Measurements from ENCODE around the gene TMOD3.
A peak's percentile ranks its signal among the peaks of the same experiment; 100 is the strongest.

Gene TMOD3

DNA sequence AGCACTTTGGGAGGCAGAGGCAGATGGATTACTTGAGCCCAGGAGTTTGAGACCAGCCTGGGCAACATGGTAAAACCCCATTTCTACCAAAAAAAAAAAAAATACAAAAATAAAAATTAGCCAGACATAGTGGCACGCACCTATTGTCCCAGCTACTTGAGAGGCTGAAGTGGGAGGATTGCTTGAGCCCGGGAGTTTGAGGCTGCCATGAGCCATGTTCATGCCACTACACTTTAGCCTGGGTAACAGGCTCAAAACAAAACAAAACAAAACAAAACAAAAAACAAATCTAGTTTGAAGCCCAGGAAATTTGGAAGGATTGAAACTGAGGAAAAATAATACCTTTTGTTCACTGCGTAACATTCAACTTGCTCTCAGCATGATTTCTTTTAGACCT lies 16.6 kb downstream of the TMOD3 start:
- Histone ChIP-seq H3K4me3 (ENCODE audit: low read depth in 1 of 2, low read length in 2 of 2) (no peak overlapping the region), H3K27ac (ENCODE audit: low read length) (no peak overlapping the region), H3K9me3 (ENCODE audit: control insufficient read depth in 1 of 2, low read length in 2 of 2) (no peaks in the 10 kb centered on the region), H3K4me1 (ENCODE audit: control insufficient read depth in 1 of 2, insufficient read depth in 2 of 2, low read length in 2 of 2) (peaks cover 24 to 62% of the 10 kb centered on the region in 2 donors), H3K27me3 (ENCODE audit: low read depth, low read length) (no peaks in the 10 kb centered on the region), H3K36me3 (ENCODE audit: control insufficient read depth in 1 of 2, insufficient read depth in 2 of 2, low read length in 2 of 2) (no peaks in the 10 kb centered on the region)

DNA sequence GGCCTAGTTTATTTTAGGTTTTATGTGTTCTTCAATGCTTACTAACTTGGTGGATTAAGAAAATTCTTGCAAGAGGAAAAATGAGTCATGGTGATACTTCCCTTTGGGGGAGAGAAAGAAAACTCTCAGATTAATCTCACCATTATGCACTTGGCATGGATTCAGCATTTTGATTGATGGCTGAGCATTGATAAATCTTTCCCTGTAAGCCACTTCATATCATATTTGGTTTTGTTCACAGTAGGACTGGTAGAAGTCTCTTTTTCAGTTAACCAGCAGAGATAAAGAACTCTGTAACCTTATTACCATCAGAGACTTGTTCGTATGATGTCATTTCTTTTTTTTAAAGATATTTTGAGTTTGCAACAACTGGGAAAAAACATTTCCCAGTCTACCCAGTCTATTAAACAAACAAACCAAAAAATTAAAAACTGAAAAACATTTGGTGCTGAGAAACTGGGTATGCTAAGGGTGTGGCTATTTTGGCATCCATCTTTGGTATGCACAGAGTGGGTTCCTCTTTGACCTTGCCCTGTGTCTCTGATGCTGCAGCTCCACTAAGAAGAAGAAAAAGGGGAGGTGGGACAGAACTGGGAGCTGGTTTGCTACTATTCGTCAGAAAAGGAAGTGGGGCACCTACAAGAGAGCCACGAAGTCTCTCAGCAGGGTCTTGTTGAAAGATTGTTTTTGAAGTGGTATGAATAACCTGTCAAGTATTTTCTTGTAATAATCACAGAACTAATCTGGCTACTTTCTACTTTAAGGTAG lies 17.2 kb downstream of the TMOD3 start:
- Histone ChIP-seq H3K27ac (ENCODE audit: low read length) (no peak overlapping the region), H3K4me1 (ENCODE audit: control insufficient read depth in 1 of 2, insufficient read depth in 2 of 2, low read length in 2 of 2) (peaks cover 24 to 61% of the 10 kb centered on the region in 2 donors), H3K9me3 (ENCODE audit: control insufficient read depth in 1 of 2, low read length in 2 of 2) (no peaks in the 10 kb centered on the region), H3K27me3 (ENCODE audit: low read depth, low read length) (no peaks in the 10 kb centered on the region), H3K36me3 (ENCODE audit: control insufficient read depth in 1 of 2, insufficient read depth in 2 of 2, low read length in 2 of 2) (no peaks in the 10 kb centered on the region), H3K4me3 (ENCODE audit: low read depth in 1 of 2, low read length in 2 of 2) (no peak overlapping the region)

DNA sequence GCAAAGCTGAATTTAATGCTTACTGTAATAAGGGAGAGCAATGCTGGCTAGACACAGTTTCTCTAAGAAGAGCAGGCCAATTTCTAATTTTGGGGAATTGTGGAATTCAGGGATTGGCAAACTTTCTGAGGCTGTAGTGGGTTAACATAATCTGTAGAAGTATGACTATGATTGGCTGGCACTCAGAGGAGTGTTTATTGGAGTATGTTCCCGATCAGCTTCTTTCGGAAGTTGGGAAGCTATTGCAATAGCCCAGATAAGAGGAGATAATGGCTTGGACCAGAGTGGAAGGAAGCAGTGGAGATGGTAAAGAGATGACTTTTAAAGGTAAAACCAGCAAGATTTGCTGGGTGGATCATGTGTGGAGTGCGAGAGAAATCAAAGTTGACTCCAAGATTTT lies 19.4 kb downstream of the TMOD3 start:
- no peaks in the 10 kb centered on the region for H3K27me3 ChIP-seq (ENCODE audit: low read depth, low read length)
- no peaks in the 10 kb centered on the region for H3K9me3 ChIP-seq (ENCODE audit: control insufficient read depth in 1 of 2, low read length in 2 of 2)
- H3K36me3 ChIP-seq (ENCODE audit: control insufficient read depth in 1 of 2, insufficient read depth in 2 of 2, low read length in 2 of 2): no peaks in the 10 kb centered on the region
- peaks cover 13 to 46% of the 10 kb centered on the region in 2 donors for H3K4me1 ChIP-seq (ENCODE audit: control insufficient read depth in 1 of 2, insufficient read depth in 2 of 2, low read length in 2 of 2)
- H3K27ac ChIP-seq (ENCODE audit: low read length): no peak overlapping the region
- H3K4me3 ChIP-seq (ENCODE audit: low read depth in 1 of 2, low read length in 2 of 2): no peak overlapping the region

DNA sequence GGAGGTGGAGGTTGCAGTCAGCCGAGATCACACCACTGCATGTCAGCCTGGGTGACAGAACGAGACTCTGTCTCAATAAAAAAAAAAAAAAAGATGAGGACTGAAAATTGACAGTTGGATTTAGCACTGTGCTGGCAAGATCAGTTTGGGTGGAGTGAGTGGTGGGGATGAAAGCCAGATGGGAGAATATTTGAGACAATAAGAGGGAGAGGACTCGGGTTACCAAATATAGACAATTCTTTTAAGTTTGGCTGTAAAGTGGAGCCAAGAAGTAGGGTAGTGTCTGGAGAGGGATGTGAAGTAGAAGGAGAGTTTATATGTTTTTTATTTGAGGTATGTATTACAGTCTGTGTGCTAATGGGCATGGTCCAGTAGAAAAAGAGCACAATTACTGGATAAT lies 20.4 kb downstream of the TMOD3 start:
- peaks cover 10 to 37% of the 10 kb centered on the region in 2 donors for H3K4me1 ChIP-seq (ENCODE audit: control insufficient read depth in 1 of 2, insufficient read depth in 2 of 2, low read length in 2 of 2)
- no peaks in the 10 kb centered on the region for H3K9me3 ChIP-seq (ENCODE audit: control insufficient read depth in 1 of 2, low read length in 2 of 2)
- H3K27ac ChIP-seq (ENCODE audit: low read length): no peak overlapping the region

DNA sequence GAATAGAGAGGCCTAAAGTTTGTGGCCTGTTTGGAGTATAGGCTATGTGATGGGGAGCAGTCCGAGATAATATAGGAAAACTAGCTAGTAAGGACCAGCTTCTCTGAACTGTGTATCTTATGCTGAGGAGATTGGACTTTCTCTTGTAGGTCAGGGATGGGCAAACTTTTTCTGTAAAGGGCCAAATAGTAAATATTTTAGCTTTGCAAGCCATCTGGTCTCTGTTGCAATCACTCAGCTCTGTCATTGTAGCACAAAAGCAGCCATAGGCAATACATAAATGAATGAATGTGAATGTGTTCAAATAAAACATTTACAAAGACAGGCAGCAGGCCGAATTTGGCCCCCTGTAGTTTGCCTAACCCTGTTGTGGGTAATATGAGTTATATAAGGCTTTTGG lies 24.5 kb downstream of the TMOD3 start:
- Histone ChIP-seq H3K4me1 (ENCODE audit: control insufficient read depth in 1 of 2, insufficient read depth in 2 of 2, low read length in 2 of 2) (peaks cover 0 to 11% of the 10 kb centered on the region in 2 donors), H3K4me3 (ENCODE audit: low read depth in 1 of 2, low read length in 2 of 2) (no peak overlapping the region), H3K27ac (ENCODE audit: low read length) (no peak overlapping the region), H3K36me3 (ENCODE audit: control insufficient read depth in 1 of 2, insufficient read depth in 2 of 2, low read length in 2 of 2) (no peaks in the 10 kb centered on the region), H3K27me3 (ENCODE audit: low read depth, low read length) (no peaks in the 10 kb centered on the region), H3K9me3 (ENCODE audit: control insufficient read depth in 1 of 2, low read length in 2 of 2) (no peaks in the 10 kb centered on the region)

More for the DNA sequence above, 20.4 kb downstream of the TMOD3 start:
- Histone ChIP-seq H3K4me3 (ENCODE audit: low read depth in 1 of 2, low read length in 2 of 2) (no peak overlapping the region), H3K36me3 (ENCODE audit: control insufficient read depth in 1 of 2, insufficient read depth in 2 of 2, low read length in 2 of 2) (no peaks in the 10 kb centered on the region), H3K27me3 (ENCODE audit: low read depth, low read length) (no peaks in the 10 kb centered on the region)

DNA sequence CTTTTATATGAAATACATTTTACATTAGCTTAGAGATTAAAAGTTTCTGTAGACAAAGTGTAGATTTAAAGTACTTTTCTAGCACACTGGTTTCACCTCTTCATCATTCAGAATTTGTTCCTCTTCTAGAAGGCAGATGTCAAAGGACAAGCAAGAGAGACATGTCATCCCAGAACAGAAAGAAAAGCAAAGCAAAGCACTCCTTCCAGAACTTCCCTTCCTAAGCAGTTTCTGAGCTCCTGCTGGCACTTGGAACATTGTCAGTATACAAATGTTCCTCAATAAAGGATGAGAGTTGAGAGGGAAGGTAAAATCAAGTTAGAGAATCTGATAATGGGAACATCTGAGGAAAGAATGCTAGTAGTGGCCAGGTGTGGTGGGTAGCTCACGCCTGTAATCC lies 26.2 kb downstream of the TMOD3 start:
- no peak overlapping the region for H3K4me3 ChIP-seq (ENCODE audit: low read depth in 1 of 2, low read length in 2 of 2)
- H3K9me3 ChIP-seq (ENCODE audit: control insufficient read depth in 1 of 2, low read length in 2 of 2): no peaks in the 10 kb centered on the region
- H3K27me3 ChIP-seq (ENCODE audit: low read depth, low read length): no peaks in the 10 kb centered on the region
- H3K27ac ChIP-seq (ENCODE audit: low read length): no peak overlapping the region
- H3K36me3 ChIP-seq (ENCODE audit: control insufficient read depth in 1 of 2, insufficient read depth in 2 of 2, low read length in 2 of 2): no peaks in the 10 kb centered on the region
- peaks cover 0 to 10% of the 10 kb centered on the region in 2 donors for H3K4me1 ChIP-seq (ENCODE audit: control insufficient read depth in 1 of 2, insufficient read depth in 2 of 2, low read length in 2 of 2)

DNA sequence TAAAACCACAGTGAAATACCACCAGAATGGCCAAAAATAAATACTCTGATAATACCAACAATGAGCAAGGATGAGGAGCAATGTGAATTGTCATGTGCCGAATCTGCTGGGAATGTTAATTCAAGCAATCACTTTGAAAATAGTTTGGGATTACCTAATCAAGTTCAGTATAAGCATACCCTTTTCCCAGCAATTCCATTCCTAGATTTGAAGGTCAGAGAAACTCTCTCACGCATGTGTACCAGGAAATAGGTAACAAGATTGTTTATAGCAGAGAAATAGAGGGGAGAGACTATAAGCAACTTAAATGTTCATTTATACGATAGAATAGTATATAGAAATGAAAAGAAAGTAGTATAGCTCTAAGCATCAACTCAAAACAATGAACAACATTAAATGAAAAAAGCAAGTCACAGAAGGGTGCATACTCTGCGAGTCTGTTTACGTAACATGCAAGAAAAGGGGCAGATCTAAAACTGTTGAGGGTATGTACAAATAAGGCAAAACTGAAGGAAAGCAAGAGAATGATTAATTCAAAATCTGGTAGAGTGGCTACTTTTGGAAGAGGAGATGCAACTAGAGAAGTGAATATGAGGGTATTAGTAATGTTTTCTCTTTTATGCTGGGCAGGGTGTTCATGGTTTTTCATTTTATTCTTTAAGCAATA lies 27.4 kb downstream of the TMOD3 start:
- Histone ChIP-seq H3K36me3 (ENCODE audit: control insufficient read depth in 1 of 2, insufficient read depth in 2 of 2, low read length in 2 of 2) (no peaks in the 10 kb centered on the region), H3K27ac (ENCODE audit: low read length) (peak overlapping the region; percentile 8), H3K9me3 (ENCODE audit: control insufficient read depth in 1 of 2, low read length in 2 of 2) (no peaks in the 10 kb centered on the region), H3K4me3 (ENCODE audit: low read depth in 1 of 2, low read length in 2 of 2) (no peak overlapping the region), H3K4me1 (ENCODE audit: control insufficient read depth in 1 of 2, insufficient read depth in 2 of 2, low read length in 2 of 2) (peaks cover 0 to 10% of the 10 kb centered on the region in 2 donors), H3K27me3 (ENCODE audit: low read depth, low read length) (no peaks in the 10 kb centered on the region)

DNA sequence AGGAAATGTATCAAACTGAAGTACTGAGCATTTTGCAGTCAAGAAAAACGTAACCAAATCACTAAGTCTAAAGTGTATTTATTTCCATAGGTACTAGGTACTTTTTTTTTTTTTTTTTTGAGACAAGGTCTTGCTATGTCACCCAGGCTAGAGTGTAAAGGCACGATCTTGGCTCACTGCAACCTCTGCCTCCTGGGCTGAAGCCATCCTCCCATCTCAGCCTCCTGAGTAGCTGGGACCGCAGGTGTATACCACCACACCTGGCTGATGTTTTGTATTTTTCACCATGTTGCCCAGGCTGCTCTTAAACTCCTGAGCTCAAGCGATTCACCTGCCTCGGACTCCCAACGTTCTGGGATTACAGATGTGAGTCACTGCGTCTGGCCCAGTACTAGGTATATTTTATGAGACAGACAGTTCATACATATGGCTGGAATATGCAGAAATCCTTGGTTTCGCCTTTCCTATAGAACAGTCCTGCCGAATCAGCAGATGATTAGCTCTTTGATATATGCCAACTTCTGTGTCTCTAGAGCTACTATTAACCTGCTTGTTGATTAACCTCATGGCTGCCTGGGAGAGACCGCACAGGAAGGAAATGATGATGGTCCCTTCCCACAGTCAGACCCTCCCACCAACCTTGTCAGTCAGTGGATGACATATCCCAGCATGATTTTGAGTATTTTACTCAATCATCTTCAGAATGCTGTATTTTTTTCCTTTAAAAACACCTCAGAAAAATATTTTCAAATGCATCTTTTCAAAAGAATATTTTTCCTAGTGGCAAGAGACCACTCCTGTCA lies 32.3 kb downstream of the TMOD3 start:
- H3K27ac ChIP-seq (ENCODE audit: low read length): no peak overlapping the region
- H3K4me1 ChIP-seq (ENCODE audit: control insufficient read depth in 1 of 2, insufficient read depth in 2 of 2, low read length in 2 of 2): peaks cover 0 to 2% of the 10 kb centered on the region in 2 donors
- no peaks in the 10 kb centered on the region for H3K27me3 ChIP-seq (ENCODE audit: low read depth, low read length)
- H3K4me3 ChIP-seq (ENCODE audit: low read depth in 1 of 2, low read length in 2 of 2): no peak overlapping the region
- peaks cover 9 to 11% of the 10 kb centered on the region in 2 donors for H3K36me3 ChIP-seq (ENCODE audit: control insufficient read depth in 1 of 2, insufficient read depth in 2 of 2, low read length in 2 of 2)
- H3K9me3 ChIP-seq (ENCODE audit: control insufficient read depth in 1 of 2, low read length in 2 of 2): no peaks in the 10 kb centered on the region

DNA sequence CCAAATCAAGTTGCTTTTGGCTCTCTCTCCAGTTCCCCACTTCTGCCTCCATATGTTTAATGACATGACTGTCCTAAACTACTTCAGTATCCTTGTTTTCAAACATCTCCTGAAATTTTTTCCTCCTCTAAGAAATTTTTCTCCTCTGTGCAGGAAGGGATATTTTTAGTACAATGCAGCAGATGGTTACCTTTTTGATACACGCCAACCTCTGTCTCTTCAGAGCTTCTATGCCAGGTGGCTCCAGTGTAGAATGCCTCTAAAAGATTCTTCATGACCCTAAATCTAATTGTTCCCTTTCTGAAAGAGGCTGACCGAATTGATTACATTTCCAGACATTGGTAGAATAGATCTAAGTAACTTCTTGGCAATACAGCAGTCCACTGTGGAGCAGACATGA lies 33.7 kb downstream of the TMOD3 start:
- peaks cover 9 to 15% of the 10 kb centered on the region in 2 donors for H3K36me3 ChIP-seq (ENCODE audit: control insufficient read depth in 1 of 2, insufficient read depth in 2 of 2, low read length in 2 of 2)
- no peaks in the 10 kb centered on the region for H3K9me3 ChIP-seq (ENCODE audit: control insufficient read depth in 1 of 2, low read length in 2 of 2)
- no peak overlapping the region for H3K27ac ChIP-seq (ENCODE audit: low read length)
- H3K4me3 ChIP-seq (ENCODE audit: low read depth in 1 of 2, low read length in 2 of 2): no peak overlapping the region
- H3K27me3 ChIP-seq (ENCODE audit: low read depth, low read length): no peaks in the 10 kb centered on the region
- peaks cover 0 to 4% of the 10 kb centered on the region in 2 donors for H3K4me1 ChIP-seq (ENCODE audit: control insufficient read depth in 1 of 2, insufficient read depth in 2 of 2, low read length in 2 of 2)

DNA sequence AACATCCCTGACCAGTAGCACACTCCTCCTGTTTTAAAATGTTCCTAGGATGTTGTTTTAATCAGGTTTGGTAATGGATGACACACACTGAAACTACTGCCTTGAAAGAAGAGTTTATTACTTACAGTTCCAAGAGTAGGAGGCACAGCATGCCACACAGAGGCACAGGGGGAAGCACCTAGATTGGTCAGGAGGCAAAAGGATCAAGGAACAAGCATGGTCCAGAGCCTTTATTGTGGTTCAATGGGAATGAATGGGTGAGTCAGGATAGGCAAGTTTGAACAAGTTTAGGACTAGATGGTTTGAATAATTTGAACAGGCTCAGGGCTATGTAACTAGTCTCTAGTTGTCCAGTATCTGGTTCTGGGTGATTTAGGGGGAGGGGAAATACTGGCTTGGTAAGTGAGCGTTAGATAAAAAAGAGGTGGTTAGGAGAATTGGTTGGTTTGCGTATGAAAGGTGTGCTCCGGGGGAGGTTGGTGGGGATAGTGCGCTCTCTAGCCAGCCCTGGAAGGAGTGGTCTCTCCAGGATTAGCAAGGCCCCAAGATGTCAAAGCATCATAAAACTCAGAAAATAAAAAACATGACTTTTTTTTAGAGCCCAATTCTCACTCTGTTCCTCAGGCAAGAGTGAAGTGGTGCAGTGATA lies 35.1 kb downstream of the TMOD3 start:
- H3K9me3 ChIP-seq (ENCODE audit: control insufficient read depth in 1 of 2, low read length in 2 of 2): no peaks in the 10 kb centered on the region
- H3K27me3 ChIP-seq (ENCODE audit: low read depth, low read length): no peaks in the 10 kb centered on the region
- H3K4me1 ChIP-seq (ENCODE audit: control insufficient read depth in 1 of 2, insufficient read depth in 2 of 2, low read length in 2 of 2): peaks cover 0 to 4% of the 10 kb centered on the region in 2 donors
- H3K27ac ChIP-seq (ENCODE audit: low read length): no peak overlapping the region
- peaks cover 11 to 15% of the 10 kb centered on the region in 2 donors for H3K36me3 ChIP-seq (ENCODE audit: control insufficient read depth in 1 of 2, insufficient read depth in 2 of 2, low read length in 2 of 2)
- no peak overlapping the region for H3K4me3 ChIP-seq (ENCODE audit: low read depth in 1 of 2, low read length in 2 of 2)

DNA sequence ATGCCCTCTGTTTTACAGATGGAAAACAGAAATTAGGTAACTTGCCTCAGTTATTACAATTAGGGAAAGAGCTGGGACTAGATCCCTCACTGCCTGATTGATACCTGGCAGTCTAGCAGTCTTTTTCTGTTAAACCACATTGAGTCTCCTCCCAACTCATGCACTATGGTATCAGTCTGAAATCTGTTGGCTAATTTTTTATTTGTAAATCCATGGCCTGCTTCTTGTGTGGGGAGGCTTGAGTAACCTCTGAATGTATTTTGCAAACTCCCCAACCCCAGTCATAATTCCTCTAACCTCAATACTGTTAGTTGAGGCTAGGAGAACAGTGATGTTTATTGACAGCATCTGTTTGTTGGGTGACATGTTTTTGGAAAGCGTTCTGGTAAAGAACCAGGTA lies 35.9 kb downstream of the TMOD3 start:
- Histone ChIP-seq H3K36me3 (ENCODE audit: control insufficient read depth in 1 of 2, insufficient read depth in 2 of 2, low read length in 2 of 2) (peaks cover 17 to 18% of the 10 kb centered on the region in 2 donors), H3K9me3 (ENCODE audit: control insufficient read depth in 1 of 2, low read length in 2 of 2) (no peaks in the 10 kb centered on the region), H3K27me3 (ENCODE audit: low read depth, low read length) (no peaks in the 10 kb centered on the region), H3K4me3 (ENCODE audit: low read depth in 1 of 2, low read length in 2 of 2) (no peak overlapping the region), H3K4me1 (ENCODE audit: control insufficient read depth in 1 of 2, insufficient read depth in 2 of 2, low read length in 2 of 2) (peaks cover 0 to 4% of the 10 kb centered on the region in 2 donors), H3K27ac (ENCODE audit: low read length) (no peak overlapping the region)

Measured in muscle layer of duodenum (tissue), 2 donors.